ENCODE results near the gene CDCP1.

- TF ChIP-seq CTCF (IDR thresholded peaks at IDR 0.05) (no peak), EZH2 (IDR thresholded peaks at IDR 0.05; ENCODE audit: borderline replicate concordance, insufficient read depth, low read depth, low read length, poor library complexity, severe bottlenecking) (no peak)
These were observed 4.9 kb upstream of the CDCP1 start for GRCh38 chr3:45151100-45151499.
